WI38 (cell line): Measurements from ENCODE around the gene SKIDA1.

ENCODE experiments used
- H3K4me3 ChIP-seq: 2 replicates; pipeline ENCODE4 v1.5.1; 2011; ENCODE audit warnings: low read depth, mild to moderate bottlenecking, control low read depth, low read length
- CTCF ChIP-seq: IDR thresholded peaks from 2 replicates; pipeline ENCODE4 v1.5.1; 2012; ENCODE audit warnings: low read depth, mild to moderate bottlenecking, control low read depth, low read length

The SKIDA1 gene

GRCh38 chr10:21526860-21527597, 1.5 kb upstream of the SKIDA1 start:
- H3K4me3 ChIP-seq, result peak overlapping the region; percentile 70
- TF ChIP-seq CTCF, result no peak

GRCh38 chr10:21526188-21526859, 842 bp upstream of the SKIDA1 start:
- TF ChIP-seq CTCF, result no peak
- peak overlapping the region; percentile 70 for H3K4me3 ChIP-seq

- no peak for TF ChIP-seq CTCF
- H3K4me3 ChIP-seq, result peak overlapping the region; percentile 70
These were observed 736 bp downstream of the SKIDA1 start for GRCh38 chr10:21524526-21525366.

- H3K4me3 ChIP-seq, result peak overlapping the region; percentile 70
- TF ChIP-seq CTCF, result no peak
These were observed 1.4 kb downstream of the SKIDA1 start for GRCh38 chr10:21524131-21524525.

- TF ChIP-seq CTCF, result no peak
- no peak overlapping the region for H3K4me3 ChIP-seq
These were observed 1.9 kb downstream of the SKIDA1 start for GRCh38 chr10:21523557-21524008.

- TF ChIP-seq CTCF, result no peak
- H3K4me3 ChIP-seq, result no peak overlapping the region
These were observed 2.7 kb downstream of the SKIDA1 start for GRCh38 chr10:21522631-21523406.
